Heart right ventricle (tissue), 16 donors: ENCODE data around the gene ZNF787. TPM values are rescaled to one million over a fixed set of nuclear protein-coding genes. Genes with fewer than 3 reads are reported as not detected.

Experiments used
- ATAC-seq, 8 donors: fragments of 200-7000 bp; cut with Tn5 transposase; one replicate each; pipeline ENCODE4 v1.9.1; 2020; ENCODE audit warnings: mild to moderate bottlenecking in 8 of 8, moderate library complexity in 8 of 8, moderate number of reproducible peaks in 1 of 8
- DNase-seq, 2 donors: peaks; one replicate each; pipeline ENCODE4 v3.0.0-alpha.2; 2020
- H3K27ac ChIP-seq, 10 donors: fragments of 200-600 bp; sonication (generic) in 2 of 10; one replicate each; pipeline versions ENCODE4 v1.5.0 to v1.8.0; 2020 to 2022; ENCODE audit warnings: mild to moderate bottlenecking in 3 of 10
- H3K27me3 ChIP-seq, 7 donors: fragments of 200-600 bp; one replicate each; pipeline ENCODE4 v1.8.0; 2021 to 2022; ENCODE audit warnings: mild to moderate bottlenecking in 2 of 7
- H3K36me3 ChIP-seq, 9 donors: fragments of 200-600 bp; sonication (generic) in 1 of 9; one replicate each; pipeline versions ENCODE4 v1.5.0 to v1.8.0; 2020 to 2022; ENCODE audit warnings: mild to moderate bottlenecking in 2 of 9
- H3K4me1 ChIP-seq, 9 donors: fragments of 200-600 bp; sonication (generic) in 1 of 9; one replicate each; pipeline versions ENCODE4 v1.5.0 to v1.8.0; 2020 to 2022; ENCODE audit warnings: mild to moderate bottlenecking in 4 of 9
- H3K4me3 ChIP-seq, 10 donors: fragments of 200-600 bp; sonication (generic) in 2 of 10; one replicate each; pipeline versions ENCODE4 v1.5.0 to v1.8.0; 2020 to 2022; ENCODE audit warnings: mild to moderate bottlenecking in 7 of 10, moderate library complexity in 2 of 10
- H3K9me3 ChIP-seq, 11 donors: fragments of 200-600 bp in 10 of 11; sonication (generic) in 2 of 11; one replicate each; pipeline versions ENCODE4 v1.5.0 to v1.8.0; 2013 to 2022; ENCODE audit warnings: mild to moderate bottlenecking in 2 of 11, control low read depth in 1 of 11, moderate library complexity in 1 of 11
- CTCF ChIP-seq, 9 donors: fragments of 200-600 bp; sonication (generic) in 2 of 9; IDR thresholded peaks; one replicate each; pipeline versions ENCODE4 v1.5.0 to v1.8.0; 2021 to 2022; ENCODE audit warnings: antibody characterized with exemption in 9 of 9, mild to moderate bottlenecking in 5 of 9, moderate library complexity in 1 of 9
- WGBS, 2 donors: extraction: QIAGEN DNeasy Blood & Tissue Kit; methylation state at CpG; one replicate each; pipeline ENCODE4 v1.1.7; 2013; ENCODE audit warnings: inconsistent platforms in 1 of 2; 5-methylcytosine and 5-hydroxymethylcytosine counted together
- intact Hi-C, 10 donors: fragments of 100-400 bp; cut with DNase I; formaldehyde crosslinking; loops; one replicate each; pipeline versions ENCODE4 v1.11.1 to v1.14.2; 2022
- polyA plus RNA-seq, 2 donors: library from polyadenylated mRNA; stranded (reverse); fragments of 200-250 nt; gene quantifications; one replicate each; pipeline ENCODE4 v1.2.3, GENCODE V29; 2013
- total RNA-seq, 10 donors: library from RNA; stranded (reverse); fragmentation: NEBNext Ultra II Directional in 3 of 10; extraction: Animal tissue kit (Norgen Biotek cat#: 25700) in 3 of 10; gene quantifications; one replicate each; pipeline versions ENCODE4 v1.2.1 to v1.2.4, GENCODE V29; 2021 to 2023
- donor health status: Arrhythmogenic right ventricular cardiomyopathy.
- donor health status: ischemic (EF 13 %, LVEDD 7.1; RV severe dilation, severe dysfunction).
- donor health status: healthy with polysubstance abuse.
- donor health status: DM: no; HTN: yes; CAD: no.
- donor health status: DM: no; HTN: no; CAD: no.
- donor health status: ischemic (EF 25% LVEDD 6.9; RV normal size, moderate dysfunction).
- donor health status: ischemic (EF 25% LVEDD 5.7; RV mildly dilated, moderate dysfunction).
- donor health status: healthy.
- donor health status: DM: yes; HTN: yes; CAD: no.
- donor health status: Ischemic cardiomyopathy.
- donor health status: ischemic (EF 35%, LVEDD 5.7; RV mildly dilated, moderate dysfunction).
- donor health status: nonischemic (EF 11% LVEDD 7.7; RV severe dilation, severe dysfunction).
- donor health status: DM: yes; HTN: yes; CAD: no.
- donor health status: PGD.
- donor health status: ischemic (EF 29% LVEDD 5.4; RV normal size, mild dysfunction).
- donor health status: nonischemic (EF 23%, LVEDD 6.1; RV moderate dilation, normal function).

ZNF787 gene
- total and polyA plus RNA-seq, 12 donors: 18.5 to 47.2 (median 28.4) TPM

GRCh38 chr19:56115490-56115889 lies 5.6 kb downstream of the ZNF787 start:
- intact Hi-C loops: no loop called here
- DNase-seq: no peak
- Histone ChIP-seq H3K27me3 (no peaks in the 10 kb centered on the region), H3K4me3 (no peak overlapping the region), H3K36me3 (peaks cover 0 to 7% (median 0%) of the 10 kb centered on the region in 9 donors), H3K27ac (no peak overlapping the region), H3K9me3 (no peaks in the 10 kb centered on the region), H3K4me1 (peaks cover 50 to 98% (median 84%) of the 10 kb centered on the region in 9 donors)
- ATAC-seq: no peak
- 92 to 93% methylated on average over 21 of the region's 21 CpGs for WGBS, 2 donors
- TF ChIP-seq CTCF (IDR thresholded peaks at IDR 0.05): no peak

GRCh38 chr19:56114778-56115110 lies 6.4 kb downstream of the ZNF787 start:
- WGBS, 2 donors: 82 to 84% methylated on average over 9 to 10 of the region's 10 CpGs
- DNase-seq: no peak
- Histone ChIP-seq H3K36me3 (peaks cover 0 to 7% (median 0%) of the 10 kb centered on the region in 9 donors), H3K4me1 (peaks cover 52 to 99% (median 87%) of the 10 kb centered on the region in 9 donors), H3K27ac (peak overlapping the region in 5 of 10 donors; percentile 15 to 31 (median 24)), H3K27me3 (no peaks in the 10 kb centered on the region), H3K4me3 (no peak overlapping the region), H3K9me3 (no peaks in the 10 kb centered on the region)
- ATAC-seq: no peak
- intact Hi-C loops: no loop called here
- no peak for TF ChIP-seq CTCF (IDR thresholded peaks at IDR 0.05)

GRCh38 chr19:56114051-56114777 lies 6.9 kb downstream of the ZNF787 start:
- 53 to 58% methylated on average over 17 to 19 of the region's 19 CpGs for WGBS, 2 donors
- no peak for ATAC-seq
- no peak for DNase-seq

GRCh38 chr19:56113074-56113632 lies 7.9 kb downstream of the ZNF787 start:
- Histone ChIP-seq H3K27me3 (no peaks in the 10 kb centered on the region), H3K27ac (peak overlapping the region in 6 of 10 donors; percentile 7 to 79 (median 51)), H3K36me3 (peaks cover 0 to 7% (median 0%) of the 10 kb centered on the region in 9 donors), H3K9me3 (no peaks in the 10 kb centered on the region), H3K4me3 (no peak overlapping the region), H3K4me1 (peaks cover 47 to 99% (median 87%) of the 10 kb centered on the region in 9 donors)
- WGBS, 2 donors: 64 to 74% methylated on average over 20 of the region's 20 CpGs
- no peak for TF ChIP-seq CTCF (IDR thresholded peaks at IDR 0.05)
- DNase-seq (no peak), ATAC-seq (no peak)
- intact Hi-C loops: no loop called here

More at GRCh38 chr19:56114051-56114777, 6.9 kb downstream of the ZNF787 start:
- H3K4me1 ChIP-seq: peaks cover 48 to 99% (median 87%) of the 10 kb centered on the region in 9 donors
- H3K27me3 ChIP-seq: no peaks in the 10 kb centered on the region
- H3K4me3 ChIP-seq: no peak overlapping the region
- intact Hi-C loops: no loop called here
- peak overlapping the region in 5 of 10 donors; percentile 15 to 31 (median 24) for H3K27ac ChIP-seq
- TF ChIP-seq CTCF (IDR thresholded peaks at IDR 0.05): no peak
- peaks cover 0 to 7% (median 0%) of the 10 kb centered on the region in 9 donors for H3K36me3 ChIP-seq
- H3K9me3 ChIP-seq: no peaks in the 10 kb centered on the region
